Retinal pigment epithelial cell (primary cell): Measurements from ENCODE around the gene CD4.

Experiments used
- DNase-seq: peaks from one replicate; pipeline ENCODE4 v3.0.0-alpha.2; 2010; ENCODE audit warnings: low read depth
- H3K4me3 ChIP-seq: 2 replicates; pipeline ENCODE4 v1.5.1; 2011; ENCODE audit warnings: mild to moderate bottlenecking, low read length, control low read depth, moderate library complexity
- TF ChIP-seq, protein P1 (sequence below): conservative IDR thresholded peaks from 2 replicates; pipeline ENCODE4 v1.5.1; 2011; ENCODE audit warnings: low read depth, low read length, control low read depth, inconsistent platforms

CD4 gene

DNA sequence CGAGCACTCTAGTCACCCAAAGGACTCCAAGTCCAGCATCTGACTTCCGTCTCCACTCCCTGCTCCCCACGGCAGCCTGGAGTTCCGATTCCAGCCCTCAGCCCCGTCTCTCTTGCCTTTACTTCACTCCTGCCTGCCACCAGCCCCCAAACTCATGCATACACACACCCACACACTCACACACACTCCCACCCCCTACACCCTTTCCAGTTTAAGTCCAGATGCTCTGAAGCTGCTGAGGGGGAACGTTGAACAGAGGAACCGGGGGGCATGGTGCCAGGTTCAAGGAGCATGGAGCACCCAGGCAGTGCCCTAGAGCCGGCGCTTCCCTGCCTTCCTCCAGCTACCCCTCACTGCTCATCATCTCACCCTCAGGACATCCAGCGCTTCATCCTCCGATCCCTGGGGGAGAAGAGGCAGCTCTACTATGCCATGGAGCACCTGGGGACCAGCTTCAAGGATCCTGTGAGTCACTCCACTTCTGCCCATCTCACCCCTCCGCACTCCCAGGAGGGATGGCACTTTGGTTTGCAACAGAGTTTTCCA is 42.2 kb downstream of the CD4 start:
- H3K4me3 ChIP-seq = no peak overlapping the region
- DNase-seq = no peak
- TF ChIP-seq, protein P1, sequence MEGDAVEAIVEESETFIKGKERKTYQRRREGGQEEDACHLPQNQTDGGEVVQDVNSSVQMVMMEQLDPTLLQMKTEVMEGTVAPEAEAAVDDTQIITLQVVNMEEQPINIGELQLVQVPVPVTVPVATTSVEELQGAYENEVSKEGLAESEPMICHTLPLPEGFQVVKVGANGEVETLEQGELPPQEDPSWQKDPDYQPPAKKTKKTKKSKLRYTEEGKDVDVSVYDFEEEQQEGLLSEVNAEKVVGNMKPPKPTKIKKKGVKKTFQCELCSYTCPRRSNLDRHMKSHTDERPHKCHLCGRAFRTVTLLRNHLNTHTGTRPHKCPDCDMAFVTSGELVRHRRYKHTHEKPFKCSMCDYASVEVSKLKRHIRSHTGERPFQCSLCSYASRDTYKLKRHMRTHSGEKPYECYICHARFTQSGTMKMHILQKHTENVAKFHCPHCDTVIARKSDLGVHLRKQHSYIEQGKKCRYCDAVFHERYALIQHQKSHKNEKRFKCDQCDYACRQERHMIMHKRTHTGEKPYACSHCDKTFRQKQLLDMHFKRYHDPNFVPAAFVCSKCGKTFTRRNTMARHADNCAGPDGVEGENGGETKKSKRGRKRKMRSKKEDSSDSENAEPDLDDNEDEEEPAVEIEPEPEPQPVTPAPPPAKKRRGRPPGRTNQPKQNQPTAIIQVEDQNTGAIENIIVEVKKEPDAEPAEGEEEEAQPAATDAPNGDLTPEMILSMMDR = no peak

DNA sequence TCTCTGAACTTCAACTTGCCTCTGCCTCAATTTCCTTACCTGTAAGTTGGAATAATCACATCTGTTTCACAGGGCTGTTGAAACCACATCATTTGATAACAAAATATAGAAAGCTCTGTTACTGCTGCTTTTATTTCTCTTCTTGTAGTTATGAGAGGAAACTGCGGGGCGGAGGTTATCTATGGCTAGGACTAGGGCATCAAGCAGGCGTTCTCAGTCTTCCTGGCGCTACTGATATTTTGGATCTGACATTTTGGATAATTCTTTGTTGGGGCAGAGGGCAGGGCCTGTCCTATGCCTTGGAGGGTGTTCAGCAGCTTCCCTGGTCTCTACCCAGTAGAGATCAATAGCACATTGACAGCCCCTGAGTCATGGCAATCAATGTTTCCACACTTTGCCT is 42.8 kb downstream of the CD4 start:
- TF ChIP-seq, protein P1 = no peak
- DNase-seq = no peak
- H3K4me3 ChIP-seq = no peak overlapping the region

DNA sequence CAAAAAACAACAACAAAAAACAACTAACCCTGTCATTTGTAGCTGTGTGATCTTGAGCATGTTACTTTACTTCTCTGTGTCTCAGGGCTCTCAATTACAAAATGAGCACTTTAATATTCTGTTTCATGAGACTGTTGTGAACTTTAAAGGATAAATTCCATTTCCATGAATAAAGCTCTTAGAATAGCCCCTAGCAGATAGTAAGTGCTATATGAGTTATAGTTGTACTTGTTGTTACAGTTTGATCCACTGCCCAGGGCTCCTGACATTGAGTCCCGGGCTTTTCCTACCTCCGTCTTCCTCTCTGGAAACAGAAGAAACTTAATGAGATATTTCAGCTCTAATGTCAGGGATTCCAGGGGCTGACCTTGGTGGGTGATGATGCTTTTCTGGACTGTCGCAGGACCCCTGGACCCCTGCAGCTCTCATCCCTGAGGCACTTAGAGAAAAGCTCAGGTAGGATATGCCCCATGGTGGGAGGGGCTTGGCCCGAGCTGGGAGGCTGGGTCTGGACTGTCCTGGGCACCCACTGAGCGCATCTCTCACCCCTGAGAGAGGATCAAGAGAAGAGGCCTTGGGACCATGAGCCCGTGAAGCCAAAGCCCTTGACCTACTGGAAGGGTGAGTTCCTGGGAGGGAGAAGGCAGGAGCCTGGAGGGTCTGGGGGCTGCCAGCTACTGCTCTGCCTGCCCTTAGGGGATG is 44.0 kb downstream of the CD4 start:
- TF ChIP-seq, protein P1 = no peak
- no peak overlapping the region for H3K4me3 ChIP-seq
- no peak for DNase-seq

DNA sequence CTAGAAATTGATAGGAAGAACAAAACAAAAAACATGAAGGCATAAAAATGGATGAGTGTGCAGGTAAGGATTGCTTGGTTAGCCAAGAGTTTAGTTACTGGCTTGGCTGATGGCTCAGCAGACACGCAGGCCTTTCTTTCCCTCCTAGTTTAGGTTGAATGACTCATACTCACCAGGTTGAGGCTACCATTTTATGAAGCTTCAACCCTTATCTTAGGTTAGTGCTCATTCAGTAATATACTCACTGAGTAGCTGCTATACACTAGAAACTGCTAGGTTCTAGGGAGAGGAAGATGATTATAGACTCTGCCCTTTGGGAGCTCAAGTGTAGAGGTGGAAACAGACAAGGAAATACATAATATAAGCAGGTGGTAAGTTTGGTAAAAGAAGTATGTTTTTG is 44.9 kb downstream of the CD4 start:
- H3K4me3 ChIP-seq = no peak overlapping the region
- DNase-seq = no peak
- TF ChIP-seq, protein P1 = no peak

DNA sequence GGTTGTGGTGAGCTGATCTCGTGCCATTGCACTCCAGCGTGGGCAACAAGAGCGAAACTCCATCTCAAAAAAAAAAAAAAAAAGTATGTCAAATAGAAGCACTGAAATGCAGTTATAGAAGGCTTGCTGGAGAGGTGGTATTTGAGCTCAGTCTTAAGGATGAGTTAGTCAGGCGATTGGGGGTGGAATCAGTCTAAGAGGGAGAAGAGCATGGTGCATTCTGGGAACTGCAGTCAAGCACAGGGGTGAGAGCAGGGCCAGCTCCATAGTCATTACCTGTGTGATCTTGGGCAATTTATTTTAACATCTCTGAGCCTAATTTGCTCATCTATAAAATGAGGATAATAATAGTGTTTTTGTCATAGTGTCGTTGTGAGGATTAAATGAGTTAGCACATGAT is 45.5 kb downstream of the CD4 start:
- no peak for DNase-seq
- TF ChIP-seq, protein P1 = no peak
- H3K4me3 ChIP-seq = no peak overlapping the region

DNA sequence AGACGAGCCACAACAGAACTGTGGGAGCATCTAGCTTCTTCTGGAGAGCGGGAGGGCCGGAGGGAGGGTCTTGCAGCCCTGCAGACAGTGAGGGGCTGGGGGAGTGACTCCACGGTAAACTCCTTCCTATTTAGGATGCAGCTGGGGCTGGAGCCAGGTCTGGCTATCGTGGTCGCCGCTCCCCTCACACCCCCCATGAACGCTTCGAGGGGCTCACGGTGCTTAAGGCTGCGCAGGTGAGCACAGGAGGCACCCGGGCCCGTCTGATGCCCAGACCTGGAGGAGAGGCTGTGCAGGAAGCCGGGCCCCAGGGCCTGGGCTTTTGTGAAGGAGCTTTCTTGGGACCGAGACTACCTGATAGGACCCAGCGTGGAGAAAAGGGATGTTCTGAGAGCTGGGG is 47.5 kb downstream of the CD4 start:
- no peak for DNase-seq
- TF ChIP-seq, protein P1 = no peak
- H3K4me3 ChIP-seq = no peak overlapping the region
